ENCODE results near the gene ADAMTS7.

ADAMTS7 gene

GRCh38 chr15:78740904-78741274, 70.4 kb downstream of the ADAMTS7 start:
- H3K4me3 ChIP-seq (ENCODE audit: low read depth in 1 of 2, low read length in 2 of 2) = no peak overlapping the region

GRCh38 chr15:78739996-78740903, 71.0 kb downstream of the ADAMTS7 start:
- no peaks in the 10 kb centered on the region for H3K79me2 ChIP-seq (ENCODE audit: insufficient read depth, low read length)
- H3K27ac ChIP-seq (ENCODE audit: low read length) = no peak overlapping the region
- H3K4me1 ChIP-seq (ENCODE audit: insufficient read depth, low read length) = no peaks in the 10 kb centered on the region
- TF ChIP-seq EZH2 (IDR thresholded peaks at IDR 0.05; ENCODE audit: borderline replicate concordance, low read depth, low read length, severe bottlenecking) = no peak
- TF ChIP-seq CTCF (IDR thresholded peaks at IDR 0.05; ENCODE audit: borderline replicate concordance, extremely low read depth, low read length, poor library complexity, severe bottlenecking) = peak; percentile 67
- no peak overlapping the region for H3K4me3 ChIP-seq (ENCODE audit: low read depth in 1 of 2, low read length in 2 of 2)
- H3K4me2 ChIP-seq (ENCODE audit: insufficient read depth, low read length) = no peak overlapping the region
- no peak overlapping the region for H2AFZ ChIP-seq (ENCODE audit: low read depth, low read length)
- H3K36me3 ChIP-seq (ENCODE audit: insufficient read depth, low read length) = no peaks in the 10 kb centered on the region
- no peak overlapping the region for H3K9ac ChIP-seq (ENCODE audit: low read depth, low read length)
- ATAC-seq (ENCODE audit: insufficient read depth, low read depth) (peak; percentile 86), DNase-seq (peak; percentile 75)
- no peaks in the 10 kb centered on the region for H3K27me3 ChIP-seq (ENCODE audit: insufficient read depth, low read length, poor library complexity)
- no peaks in the 10 kb centered on the region for H3K9me3 ChIP-seq (ENCODE audit: insufficient read depth, low read length, severe bottlenecking)
- H4K20me1 ChIP-seq (ENCODE audit: insufficient read depth, low read length) = no peaks in the 10 kb centered on the region

More at GRCh38 chr15:78740904-78741274, 70.4 kb downstream of the ADAMTS7 start:
- Histone ChIP-seq H2AFZ (ENCODE audit: low read depth, low read length) (no peak overlapping the region), H3K9me3 (ENCODE audit: insufficient read depth, low read length, severe bottlenecking) (no peaks in the 10 kb centered on the region), H3K36me3 (ENCODE audit: insufficient read depth, low read length) (no peaks in the 10 kb centered on the region), H3K27me3 (ENCODE audit: insufficient read depth, low read length, poor library complexity) (no peaks in the 10 kb centered on the region), H3K4me1 (ENCODE audit: insufficient read depth, low read length) (no peaks in the 10 kb centered on the region), H3K79me2 (ENCODE audit: insufficient read depth, low read length) (no peaks in the 10 kb centered on the region), H3K4me2 (ENCODE audit: insufficient read depth, low read length) (no peak overlapping the region), H4K20me1 (ENCODE audit: insufficient read depth, low read length) (no peaks in the 10 kb centered on the region), H3K27ac (ENCODE audit: low read length) (no peak overlapping the region), H3K9ac (ENCODE audit: low read depth, low read length) (no peak overlapping the region)
- ATAC-seq (ENCODE audit: insufficient read depth, low read depth) (no peak), DNase-seq (no peak)
- TF ChIP-seq CTCF (IDR thresholded peaks at IDR 0.05; ENCODE audit: borderline replicate concordance, extremely low read depth, low read length, poor library complexity, severe bottlenecking) (no peak), EZH2 (IDR thresholded peaks at IDR 0.05; ENCODE audit: borderline replicate concordance, low read depth, low read length, severe bottlenecking) (no peak)

GRCh38 chr15:78739206-78739605, 72.1 kb downstream of the ADAMTS7 start:
- TF ChIP-seq EZH2 (IDR thresholded peaks at IDR 0.05; ENCODE audit: borderline replicate concordance, low read depth, low read length, severe bottlenecking) (no peak), CTCF (IDR thresholded peaks at IDR 0.05; ENCODE audit: borderline replicate concordance, extremely low read depth, low read length, poor library complexity, severe bottlenecking) (no peak)

More at GRCh38 chr15:78739206-78739605, 72.1 kb downstream of the ADAMTS7 start:
- no peaks in the 10 kb centered on the region for H3K9me3 ChIP-seq (ENCODE audit: insufficient read depth, low read length, severe bottlenecking)
- no peak overlapping the region for H3K4me2 ChIP-seq (ENCODE audit: insufficient read depth, low read length)
- no peaks in the 10 kb centered on the region for H3K79me2 ChIP-seq (ENCODE audit: insufficient read depth, low read length)
- H3K4me1 ChIP-seq (ENCODE audit: insufficient read depth, low read length) = no peaks in the 10 kb centered on the region
- no peak overlapping the region for H3K9ac ChIP-seq (ENCODE audit: low read depth, low read length)
- H2AFZ ChIP-seq (ENCODE audit: low read depth, low read length) = no peak overlapping the region
- H3K36me3 ChIP-seq (ENCODE audit: insufficient read depth, low read length) = no peaks in the 10 kb centered on the region
- no peak overlapping the region for H3K27ac ChIP-seq (ENCODE audit: low read length)
- H4K20me1 ChIP-seq (ENCODE audit: insufficient read depth, low read length) = no peaks in the 10 kb centered on the region
- no peak overlapping the region for H3K4me3 ChIP-seq (ENCODE audit: low read depth in 1 of 2, low read length in 2 of 2)
- H3K27me3 ChIP-seq (ENCODE audit: insufficient read depth, low read length, poor library complexity) = no peaks in the 10 kb centered on the region
- no peak for ATAC-seq (ENCODE audit: insufficient read depth, low read depth)
- no peak for DNase-seq
